HG03045 (cell line): ENCODE data around the gene CACNA1S.

Experiments
- ATAC-seq: cut with Tn5 transposase; IDR thresholded peaks from one replicate; pipeline ENCODE4 v1.9.1; 2021; ENCODE audit warnings: mild to moderate bottlenecking, moderate library complexity; ENCODE audit not compliant: unreplicated experiment

The CACNA1S gene

DNA sequence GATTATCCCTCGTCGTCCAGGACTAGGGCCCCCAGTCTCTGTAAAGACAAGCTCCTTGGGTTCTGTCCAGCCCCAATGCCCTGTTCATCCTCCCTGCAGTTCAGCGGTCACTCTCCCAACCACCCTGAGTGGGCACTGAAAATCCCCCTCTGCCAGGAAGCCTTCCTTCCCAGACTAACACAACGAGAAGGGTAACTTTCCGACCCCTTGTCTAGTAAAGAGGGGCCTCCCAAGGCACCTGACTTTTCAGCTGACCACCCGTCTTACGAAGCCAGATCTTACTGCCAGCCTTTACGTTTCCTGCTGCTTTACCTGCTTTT is 28.7 kb upstream of the CACNA1S start:
- no peak for ATAC-seq

DNA sequence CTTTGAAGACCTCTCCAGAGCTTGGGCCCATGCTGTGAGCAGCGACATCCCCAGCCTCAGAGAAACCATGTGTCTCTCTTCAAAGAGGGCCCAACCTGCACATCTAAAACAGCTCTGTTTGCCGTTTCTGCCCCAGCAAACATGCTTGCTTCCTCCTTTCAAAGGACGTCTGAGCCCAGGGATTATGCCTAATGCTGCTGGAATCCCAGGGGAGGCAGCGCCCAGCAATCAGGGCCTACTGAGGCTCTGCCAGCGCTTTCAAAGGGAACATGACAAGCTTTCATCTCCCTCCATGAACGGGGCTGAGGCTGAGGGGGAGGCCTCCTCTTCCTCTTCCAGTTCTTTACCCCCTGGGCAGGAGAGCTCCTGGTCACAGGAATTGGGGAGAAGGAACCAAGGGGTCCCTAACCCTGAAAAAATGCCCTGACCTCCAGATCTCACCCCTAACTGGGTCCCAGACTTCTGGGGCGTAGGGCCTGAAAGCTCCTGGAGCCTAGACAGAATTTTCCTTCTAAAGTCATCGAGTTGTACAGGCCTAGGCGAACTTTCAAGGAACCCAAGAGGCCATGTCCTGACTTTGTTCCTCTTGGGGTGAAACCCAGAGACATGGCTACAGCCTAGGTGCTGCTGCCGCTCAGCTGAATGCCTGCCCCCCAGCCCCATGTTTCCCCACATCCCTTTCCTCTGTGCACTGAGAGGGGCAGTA is 28.2 kb upstream of the CACNA1S start:
- no peak for ATAC-seq

DNA sequence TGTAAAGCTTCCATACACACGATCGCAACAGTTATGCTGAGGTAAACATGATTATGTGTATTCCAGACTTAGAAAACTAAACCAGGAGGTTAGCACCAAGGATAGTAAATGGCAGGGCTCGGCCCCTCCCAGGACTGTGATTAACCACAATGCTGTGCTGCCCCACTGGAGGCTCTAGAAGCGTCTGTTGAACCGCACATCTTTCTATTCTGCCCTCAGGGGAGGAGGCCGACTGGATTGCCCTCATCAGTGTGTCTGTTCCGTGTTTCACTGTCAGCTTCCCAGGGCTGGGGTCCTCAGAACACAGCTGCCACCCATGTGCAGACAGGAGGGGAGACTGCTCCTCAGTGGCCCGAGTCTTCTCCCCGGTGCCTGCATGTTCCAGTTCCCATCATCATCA is 27.5 kb upstream of the CACNA1S start:
- ATAC-seq = no peak

DNA sequence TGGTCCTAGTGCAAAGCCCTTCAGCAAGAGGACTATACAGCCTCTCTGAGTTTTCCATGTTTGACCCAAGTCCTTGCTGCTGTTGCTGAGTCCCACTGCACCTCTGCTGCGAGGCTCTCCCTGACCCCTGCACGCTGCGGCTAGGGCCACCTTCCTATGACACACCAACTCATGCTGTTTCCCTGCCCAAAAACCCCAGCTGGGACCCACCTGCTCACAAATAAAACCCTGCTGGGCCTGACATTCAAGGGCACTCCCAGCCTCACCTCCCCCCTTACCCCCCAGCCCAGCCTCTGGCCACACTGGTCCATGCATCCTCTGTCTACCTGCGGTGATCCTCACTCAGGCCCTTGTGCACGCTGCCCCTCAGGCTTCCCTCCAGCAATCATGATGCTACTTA is 27.1 kb upstream of the CACNA1S start:
- ATAC-seq = no peak

DNA sequence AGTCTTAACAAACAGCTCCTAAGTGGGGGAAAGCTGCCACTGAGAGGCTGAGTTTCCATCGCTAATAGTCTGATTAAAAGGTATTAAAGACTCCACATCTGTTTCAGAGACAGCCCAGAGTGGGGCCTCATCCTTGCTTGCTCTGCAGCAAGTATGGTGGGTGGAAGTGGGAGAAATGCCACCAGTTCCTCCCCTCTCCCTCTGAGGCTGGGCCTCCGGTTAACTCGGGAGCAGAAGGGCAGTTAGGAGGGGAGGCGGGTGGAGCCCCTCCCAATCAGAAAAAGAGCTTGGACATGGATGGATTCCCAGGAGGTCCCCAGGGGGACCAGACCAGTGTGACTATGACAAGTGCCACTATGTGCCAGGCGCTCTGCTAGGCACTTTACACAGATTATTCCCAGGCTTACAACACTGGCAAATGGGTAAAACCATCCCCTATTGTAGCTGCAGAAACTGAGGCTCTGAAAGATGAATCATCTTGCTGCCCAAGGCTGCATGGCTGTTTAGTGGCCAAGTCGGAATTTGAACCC is 26.1 kb upstream of the CACNA1S start:
- no peak for ATAC-seq

DNA sequence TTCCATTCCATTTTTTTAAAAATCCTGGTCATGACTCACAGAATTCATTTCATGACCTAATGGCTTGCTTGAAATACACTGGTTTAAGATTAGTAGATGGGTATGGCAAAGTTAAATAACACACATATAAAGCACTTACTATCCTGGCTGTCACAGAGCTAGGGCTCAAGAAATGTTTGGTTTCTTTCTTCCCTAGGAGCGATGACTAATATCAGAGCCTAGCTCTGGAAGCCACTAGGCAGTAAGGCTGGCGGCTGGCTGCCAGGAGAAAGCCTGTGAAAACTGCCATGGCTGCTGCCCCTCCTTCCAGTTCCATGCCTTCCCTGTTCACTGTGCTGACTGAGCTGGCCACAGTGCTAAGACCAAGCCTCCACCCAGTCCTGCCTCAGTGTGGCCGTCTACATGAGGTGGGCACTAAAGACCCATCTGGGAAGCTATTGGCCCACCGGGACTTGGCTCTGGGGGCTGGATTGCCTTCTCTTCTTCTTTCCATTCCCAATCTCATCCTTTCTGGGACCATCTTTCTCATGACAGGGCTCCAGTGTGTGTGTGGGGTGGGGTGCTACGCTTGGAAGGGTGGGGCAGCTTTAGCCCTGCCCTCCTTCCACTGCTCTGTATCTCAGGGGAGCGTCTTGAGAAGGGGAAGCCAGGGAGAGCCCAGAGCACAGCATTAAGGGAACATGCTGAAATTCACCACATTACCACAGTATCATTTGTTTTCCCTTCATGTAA is 25.5 kb upstream of the CACNA1S start:
- no peak for ATAC-seq

DNA sequence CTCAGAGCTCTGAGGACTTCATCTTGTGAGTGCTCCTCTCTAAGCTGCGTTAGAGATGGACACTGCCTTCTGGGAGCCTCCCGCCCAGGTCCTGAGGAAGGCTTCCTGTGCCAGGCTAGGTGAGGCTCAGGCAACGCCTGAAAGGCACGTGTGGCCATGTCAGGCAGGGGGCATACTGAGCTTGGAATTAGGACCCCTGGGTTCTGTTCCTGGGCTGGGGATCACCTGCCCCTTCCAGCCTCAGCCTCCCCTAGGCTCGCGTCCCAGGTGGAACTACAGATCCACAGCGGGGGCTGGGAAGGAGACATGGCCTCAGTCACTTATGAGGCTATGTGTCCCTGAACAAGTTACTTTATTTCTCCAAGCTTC is 24.8 kb upstream of the CACNA1S start:
- no peak for ATAC-seq

DNA sequence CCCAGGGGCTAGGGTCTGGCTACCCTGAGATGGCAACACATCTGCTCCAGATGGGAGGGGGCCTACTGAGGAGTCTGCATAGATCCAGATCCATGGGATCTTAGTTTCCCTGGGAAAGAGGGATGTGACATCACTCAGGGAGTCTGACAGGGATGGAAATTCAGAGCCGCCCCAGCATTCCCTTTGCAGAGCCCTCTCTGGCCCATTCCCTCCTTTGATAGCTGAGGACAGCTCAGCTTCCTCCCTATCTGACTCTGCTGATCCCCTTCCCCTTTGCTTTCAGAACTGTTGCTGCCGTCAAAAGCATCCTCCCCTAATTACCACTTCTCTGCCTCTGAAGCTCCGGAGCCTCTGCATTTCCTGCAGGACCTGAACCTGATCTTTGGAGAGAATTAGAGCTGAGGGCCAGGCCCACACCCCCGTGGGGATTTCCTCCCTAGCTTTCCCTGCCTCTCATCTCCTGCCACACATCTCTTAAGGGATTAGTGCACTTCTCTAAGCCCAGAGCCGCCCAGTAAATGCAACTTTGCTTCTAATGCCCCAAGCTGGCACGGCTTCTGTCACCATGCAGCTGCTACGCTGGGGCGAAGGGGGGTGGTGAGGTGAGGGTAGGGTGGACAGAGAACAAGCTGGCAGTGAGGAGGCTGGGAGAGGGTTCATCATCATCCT is 24.3 kb upstream of the CACNA1S start:
- no peak for ATAC-seq

DNA sequence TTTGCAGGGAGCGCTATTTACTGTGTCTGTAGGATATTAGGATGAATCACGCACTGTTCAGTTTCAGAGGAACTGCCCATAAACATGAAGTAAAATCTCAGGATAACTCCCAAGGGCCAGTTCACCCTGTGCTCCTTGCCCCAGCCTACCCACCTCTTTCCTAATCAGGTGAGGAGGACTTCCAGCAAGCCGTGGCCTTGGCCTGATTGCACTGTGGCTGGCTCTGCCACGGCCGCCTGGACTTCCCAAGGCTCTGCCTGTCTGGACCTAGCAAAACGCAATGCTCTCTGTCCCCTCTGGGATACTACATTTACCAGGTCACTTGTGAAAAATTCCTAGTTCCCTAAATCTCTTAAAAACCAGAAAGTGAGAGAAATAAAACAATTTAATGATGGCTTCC is 22.2 kb upstream of the CACNA1S start:
- ATAC-seq = no peak

DNA sequence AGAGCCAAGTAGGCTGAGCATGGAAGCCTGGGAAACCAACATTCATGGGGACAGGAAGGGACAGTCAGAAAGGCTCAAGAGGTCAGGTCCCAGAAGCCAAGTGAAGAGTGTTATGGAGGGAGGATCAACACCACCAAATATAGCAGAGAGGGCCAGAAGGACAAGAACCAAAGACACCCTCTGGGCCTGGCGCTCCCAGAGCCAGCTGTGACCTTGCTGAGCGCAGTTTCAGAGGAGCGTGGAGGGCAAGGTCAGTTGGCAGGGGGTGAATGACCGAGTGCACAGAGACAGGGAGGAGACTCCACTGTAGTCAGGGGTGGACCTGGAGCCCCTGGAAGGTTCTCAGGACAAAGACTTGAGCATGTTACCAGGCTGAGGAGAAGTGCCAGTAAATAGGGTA is 19.2 kb upstream of the CACNA1S start:
- ATAC-seq = no peak

DNA sequence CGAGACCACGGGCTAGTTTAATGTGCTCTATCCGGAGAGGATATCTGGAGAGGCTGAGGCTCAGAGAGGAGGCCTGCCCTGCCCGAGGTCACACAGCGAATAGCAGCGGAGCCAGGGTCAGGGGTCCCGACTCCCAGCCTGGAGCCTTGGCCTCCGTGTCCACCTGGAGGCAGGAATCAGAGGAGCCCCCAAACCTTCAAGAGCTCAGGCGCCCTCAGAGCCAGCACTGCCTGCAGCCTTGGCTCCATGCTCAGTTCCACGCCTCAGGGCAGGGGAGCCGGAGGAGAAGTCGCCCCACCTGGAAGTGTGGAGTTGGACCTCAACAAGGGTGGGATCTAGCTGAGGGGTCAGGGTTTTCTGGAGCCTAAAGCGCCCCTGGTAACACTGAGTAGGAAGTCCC is 16.7 kb upstream of the CACNA1S start:
- ATAC-seq = no peak

DNA sequence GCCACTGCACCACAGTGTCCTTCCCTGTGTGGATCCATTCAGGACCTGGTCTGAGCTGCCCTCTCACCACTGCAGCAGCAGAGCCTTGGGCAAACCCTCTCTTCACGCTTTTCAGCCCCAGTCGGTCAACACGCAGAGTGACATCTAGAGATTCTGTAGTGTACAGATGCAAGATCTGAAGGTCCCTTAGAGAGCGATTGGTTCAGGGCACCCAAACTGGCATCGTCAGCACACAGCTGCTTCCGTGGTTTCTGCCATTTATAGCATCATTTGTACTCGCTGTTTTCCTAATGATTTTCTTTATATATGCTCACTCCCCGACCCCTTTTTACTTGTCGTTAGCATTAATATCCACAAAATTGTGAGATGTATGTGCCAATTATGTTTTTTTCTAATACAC is 16.2 kb upstream of the CACNA1S start:
- no peak for ATAC-seq

DNA sequence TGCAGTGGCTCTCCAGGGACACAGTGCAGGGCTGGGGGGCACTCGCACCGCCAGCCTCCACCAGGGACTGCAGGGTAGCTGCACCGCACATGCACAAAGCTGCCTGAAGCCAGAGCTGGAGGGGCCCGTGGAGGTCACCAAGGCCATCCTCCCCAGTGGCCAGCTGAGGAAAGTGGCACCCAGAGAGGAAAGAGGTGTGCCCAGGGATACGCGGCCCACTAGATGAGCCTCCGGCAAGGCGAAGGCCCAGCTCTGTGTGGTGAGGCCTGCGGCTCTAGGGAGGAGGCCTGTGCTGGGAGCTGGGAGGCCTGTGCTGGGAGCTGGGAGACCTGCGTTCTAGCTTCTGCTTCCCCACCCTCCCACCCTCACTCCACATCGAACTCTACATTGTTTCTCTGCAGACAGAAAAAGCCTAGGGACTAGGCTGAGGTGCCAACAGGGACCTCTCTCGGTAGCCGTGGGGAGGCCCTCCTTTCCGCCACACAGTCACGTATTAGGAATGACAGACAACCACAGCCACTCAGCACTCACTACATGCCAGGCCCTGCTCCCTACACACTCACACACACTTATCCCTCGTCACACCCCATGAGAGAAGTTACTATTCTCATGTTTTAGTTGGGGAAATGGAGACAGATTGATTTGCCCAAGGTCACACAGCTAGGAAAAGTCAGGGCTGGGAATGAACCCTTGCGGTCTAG is 15.7 kb upstream of the CACNA1S start:
- no peak for ATAC-seq

DNA sequence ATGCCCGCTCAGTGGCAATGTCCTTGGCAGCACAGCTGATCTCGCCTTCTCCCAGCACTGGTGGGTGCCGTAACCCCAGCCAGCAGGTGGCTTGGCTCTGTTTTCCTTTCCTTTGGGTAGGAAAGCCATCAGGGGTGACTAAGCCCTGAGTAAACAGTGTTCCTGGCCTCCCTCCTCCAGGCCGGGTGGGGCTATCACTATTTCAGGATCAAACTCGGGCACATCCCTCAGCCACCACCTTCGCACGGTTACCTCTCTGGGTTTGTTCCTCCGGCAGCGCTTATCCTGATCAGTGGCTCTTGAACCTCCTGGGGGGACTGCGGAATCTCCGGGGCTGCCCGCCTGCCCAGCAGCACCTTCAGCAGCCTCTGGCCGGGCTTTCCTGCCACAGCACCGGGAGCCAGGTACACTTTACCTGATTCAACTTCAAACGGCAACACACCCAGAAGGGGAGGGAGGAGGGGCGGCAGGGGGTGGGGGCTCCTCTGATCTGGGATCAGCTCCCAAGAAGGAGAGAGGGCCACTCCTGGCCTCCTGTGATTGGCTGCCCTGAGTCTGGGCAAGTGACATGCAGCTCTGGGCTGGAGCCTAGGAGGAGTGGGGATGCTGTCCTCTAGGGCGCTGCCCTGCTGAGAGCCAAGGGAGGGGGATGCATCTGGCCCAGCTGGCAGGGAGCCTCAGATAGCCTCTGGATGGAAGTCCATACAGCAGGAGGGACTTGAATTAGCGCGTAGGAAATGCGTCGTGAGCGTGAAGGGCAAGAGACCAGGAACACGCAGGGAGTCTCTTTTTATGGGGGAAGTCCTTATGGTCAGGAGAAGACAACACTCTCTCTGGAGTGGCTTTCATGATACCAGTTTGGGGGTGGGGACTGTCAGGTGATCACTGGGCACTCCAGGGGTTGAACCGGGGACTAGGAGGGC is 14.9 kb upstream of the CACNA1S start, which contains the start of gene ASCL5:
Gene ASCL5 (minus strand): TSS at position 353 of the 923 bp plus-strand sequence. CDS start 11,812 bp downstream, outside the sequence.
- ATAC-seq = no peak

DNA sequence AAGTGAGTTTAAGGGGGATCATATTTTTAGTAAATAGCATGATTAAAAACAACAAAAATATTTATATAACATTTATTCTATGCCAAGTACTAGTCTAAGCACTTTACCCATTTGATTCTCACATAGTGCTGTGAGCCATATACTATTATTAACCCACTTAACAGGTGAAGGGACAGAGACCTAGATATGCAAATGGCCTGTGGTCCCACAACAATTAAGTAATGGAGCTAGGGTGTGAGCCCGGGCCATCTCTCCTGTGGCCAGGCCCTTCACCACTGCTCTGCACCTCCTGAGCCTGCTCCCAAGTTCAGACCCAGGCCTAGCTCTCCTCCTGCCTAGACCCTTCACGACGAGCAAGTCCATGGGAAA is 14.2 kb upstream of the CACNA1S start:
- no peak for ATAC-seq

DNA sequence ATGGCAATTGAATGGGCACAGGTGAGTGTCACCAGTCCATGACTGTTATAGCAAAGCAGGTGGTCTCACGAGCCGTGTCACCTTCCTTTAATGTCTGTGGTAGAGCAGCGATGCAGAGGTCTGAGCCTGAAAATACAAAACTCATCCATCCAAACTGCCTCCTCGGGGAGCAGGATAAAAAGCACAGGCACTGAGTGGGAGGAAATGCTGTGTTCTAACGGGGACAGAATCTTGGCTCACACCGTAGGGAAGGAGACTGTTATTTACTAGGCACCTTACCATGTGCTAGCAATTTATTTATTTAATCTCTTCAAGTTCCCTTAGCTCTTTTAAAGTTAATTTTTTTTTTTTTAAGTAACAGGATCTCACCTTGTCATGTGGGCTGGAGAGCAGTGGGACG is 13.6 kb upstream of the CACNA1S start:
- no peak for ATAC-seq

DNA sequence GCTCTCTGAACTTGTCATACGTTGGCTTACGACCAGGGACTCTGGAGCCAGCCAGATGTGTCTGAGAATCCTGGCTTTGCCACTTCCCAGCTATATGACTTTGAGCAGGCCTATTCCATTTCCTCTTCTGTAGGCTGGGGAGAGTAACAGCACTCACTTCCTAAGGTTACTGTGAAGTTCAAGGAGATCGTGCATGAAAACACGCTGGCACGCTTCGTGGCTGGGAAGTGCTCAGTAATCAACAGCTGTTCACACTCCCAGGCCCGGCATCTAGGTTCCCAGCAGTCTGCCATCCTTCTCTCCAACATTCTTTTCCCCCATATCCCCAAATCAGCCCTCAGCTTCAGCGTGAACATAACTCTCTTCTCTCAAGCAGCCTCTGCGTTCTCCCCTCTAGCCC is 12.8 kb upstream of the CACNA1S start:
- no peak for ATAC-seq

DNA sequence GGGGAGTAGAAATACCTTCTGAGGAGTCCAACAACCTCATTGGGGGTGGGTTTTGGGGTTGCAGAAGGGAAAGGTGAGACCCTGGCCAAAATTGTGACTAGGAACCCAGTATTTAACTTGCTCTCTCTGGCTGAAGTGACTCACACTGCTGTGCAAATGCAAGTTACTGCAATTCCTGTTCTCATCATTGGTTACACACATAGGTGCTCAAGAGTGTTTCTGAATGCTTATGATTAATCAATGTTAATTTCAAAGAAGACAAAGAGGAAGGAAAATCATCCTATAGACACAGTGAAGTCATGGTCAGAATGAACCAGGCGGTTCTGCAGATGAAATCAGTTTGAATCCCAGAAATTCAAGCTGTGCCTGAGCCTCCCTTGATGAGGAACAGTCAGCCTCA is 11.6 kb upstream of the CACNA1S start:
- ATAC-seq = no peak

DNA sequence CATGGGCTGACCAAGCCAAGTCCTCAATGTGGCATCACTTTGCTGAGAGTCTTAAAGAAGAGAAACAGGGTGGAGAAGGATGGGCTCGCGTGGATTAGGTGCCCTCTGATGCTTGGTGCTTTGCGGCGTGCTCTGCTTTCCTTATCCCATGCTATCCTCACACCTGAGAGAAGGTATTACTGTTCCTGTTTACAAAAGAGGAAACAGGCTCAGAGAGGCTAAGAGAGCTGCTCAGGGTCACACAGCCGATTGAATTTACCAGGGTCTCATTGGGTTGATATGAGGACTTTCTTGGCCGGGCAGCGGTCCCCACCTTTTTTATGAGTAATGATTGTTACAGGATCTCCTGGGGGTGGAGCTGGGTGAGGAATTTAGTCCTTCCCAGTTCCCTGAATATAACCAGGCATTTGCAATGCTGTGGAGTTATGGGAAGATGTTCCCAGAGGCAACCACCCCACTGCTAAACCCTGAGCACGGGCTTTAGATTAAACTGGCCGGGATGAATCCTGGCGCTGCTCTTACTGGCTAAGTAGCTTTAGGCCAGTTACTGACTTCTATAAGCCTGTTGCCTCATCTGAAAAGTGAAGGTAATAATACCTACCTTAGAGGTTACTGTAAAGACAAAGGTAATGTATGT is 10.2 kb upstream of the CACNA1S start:
- no peak for ATAC-seq
